Fibroblast of skin of right biceps (primary cell): ENCODE results near the gene NDRG4.

Experiments used
- DNase-seq: peaks from one replicate; pipeline ENCODE4 v3.0.0-alpha.2; 2013

Gene NDRG4, protein sequence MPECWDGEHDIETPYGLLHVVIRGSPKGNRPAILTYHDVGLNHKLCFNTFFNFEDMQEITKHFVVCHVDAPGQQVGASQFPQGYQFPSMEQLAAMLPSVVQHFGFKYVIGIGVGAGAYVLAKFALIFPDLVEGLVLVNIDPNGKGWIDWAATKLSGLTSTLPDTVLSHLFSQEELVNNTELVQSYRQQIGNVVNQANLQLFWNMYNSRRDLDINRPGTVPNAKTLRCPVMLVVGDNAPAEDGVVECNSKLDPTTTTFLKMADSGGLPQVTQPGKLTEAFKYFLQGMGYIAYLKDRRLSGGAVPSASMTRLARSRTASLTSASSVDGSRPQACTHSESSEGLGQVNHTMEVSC

GRCh38 chr16:58499615-58500351, at the start of gene NDRG4:
Gene NDRG4 (plus strand): TSS chr16:58500143. CDS start chr16:58500249, 106 bp downstream.
- peak; percentile 89 for DNase-seq

- no peak for DNase-seq
Measured at GRCh38 chr16:58450590-58450989, 49.4 kb upstream of the NDRG4 start.

GRCh38 chr16:58451265-58451689, 48.7 kb upstream of the NDRG4 start:
- DNase-seq = no peak

DNA sequence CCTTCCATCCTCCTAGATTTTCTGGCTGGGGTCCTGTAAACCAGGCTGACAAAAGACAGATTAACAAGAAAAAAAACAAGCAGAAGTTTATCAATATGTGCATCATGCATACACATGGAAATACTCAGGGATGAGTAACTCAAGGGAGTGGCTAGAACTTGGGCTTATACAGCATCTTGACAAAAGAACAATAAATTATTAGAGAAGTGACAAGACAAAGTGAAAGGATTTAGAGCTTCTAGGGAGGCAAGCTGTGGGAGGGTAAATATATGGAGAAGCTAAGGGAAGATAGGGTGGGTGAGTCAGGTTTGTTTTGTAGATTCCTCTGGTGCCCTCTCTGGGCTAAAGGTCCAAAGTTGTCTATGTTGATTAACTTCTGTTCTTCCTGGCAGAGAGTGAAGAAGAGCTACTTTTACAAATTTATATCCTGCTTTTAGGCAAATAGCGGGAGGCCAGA, 48.0 kb upstream of the NDRG4 start:
- peak; percentile 18 for DNase-seq

DNA sequence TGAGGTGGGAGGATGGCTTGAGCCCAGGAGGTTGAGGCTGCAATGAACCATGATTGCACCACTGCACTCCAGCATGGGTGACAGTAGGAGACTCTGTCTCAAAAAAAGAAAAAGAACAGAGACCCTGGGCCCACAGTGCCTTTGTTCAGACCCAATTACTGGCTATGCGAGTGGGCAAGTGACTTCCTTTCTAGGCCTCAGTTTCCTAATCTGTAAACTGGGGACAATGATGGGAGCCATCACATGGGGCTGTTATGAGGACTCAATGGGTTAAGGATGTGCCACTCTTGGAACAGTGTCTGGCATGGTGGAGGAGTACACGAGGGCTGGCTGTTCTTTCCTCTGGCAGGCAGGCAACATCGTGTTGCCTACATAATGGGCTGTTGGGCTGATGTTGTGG, 47.3 kb upstream of the NDRG4 start:
- DNase-seq = no peak

- no peak for DNase-seq
Measured at GRCh38 chr16:58454178-58454577, 45.8 kb upstream of the NDRG4 start.

DNA sequence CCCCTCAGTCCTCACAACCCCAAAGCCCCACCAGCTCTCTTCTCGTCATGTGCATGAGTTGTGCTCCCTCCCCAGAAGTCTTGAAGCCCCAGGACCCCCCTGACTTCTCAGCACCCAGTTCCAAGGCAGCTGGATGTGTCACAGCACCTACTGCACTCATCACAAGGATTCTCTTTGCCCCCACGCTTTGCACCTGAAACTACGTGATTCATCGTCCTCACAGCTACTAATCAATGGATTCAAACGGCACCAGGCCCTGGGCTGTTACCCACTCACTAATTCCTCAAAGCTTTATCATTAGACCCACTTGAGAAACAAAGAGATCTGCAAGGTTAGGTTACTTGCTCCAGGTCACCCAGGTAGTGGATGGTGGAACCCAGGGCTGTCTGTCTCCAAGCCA, 45.1 kb upstream of the NDRG4 start:
- DNase-seq = no peak

DNA sequence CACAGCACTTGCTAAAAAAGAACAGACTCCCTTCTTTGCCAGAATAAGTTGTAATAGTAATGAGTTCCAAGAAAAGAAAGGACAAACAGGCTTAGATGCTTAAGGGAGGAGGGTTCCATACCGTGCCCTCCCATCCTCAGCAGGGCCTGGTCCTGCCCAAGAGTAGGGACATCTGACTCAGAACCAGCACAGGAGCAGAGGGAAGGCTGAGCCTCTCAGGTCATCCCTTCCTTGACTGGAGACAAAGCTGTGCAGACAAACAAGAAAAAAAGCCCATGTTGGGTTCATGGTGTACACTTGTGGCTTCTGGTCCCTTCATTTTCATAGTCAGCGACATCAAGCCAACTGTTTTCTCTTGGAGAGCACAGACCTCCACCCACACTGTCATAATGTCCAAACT, 44.2 kb upstream of the NDRG4 start:
- DNase-seq = no peak

DNA sequence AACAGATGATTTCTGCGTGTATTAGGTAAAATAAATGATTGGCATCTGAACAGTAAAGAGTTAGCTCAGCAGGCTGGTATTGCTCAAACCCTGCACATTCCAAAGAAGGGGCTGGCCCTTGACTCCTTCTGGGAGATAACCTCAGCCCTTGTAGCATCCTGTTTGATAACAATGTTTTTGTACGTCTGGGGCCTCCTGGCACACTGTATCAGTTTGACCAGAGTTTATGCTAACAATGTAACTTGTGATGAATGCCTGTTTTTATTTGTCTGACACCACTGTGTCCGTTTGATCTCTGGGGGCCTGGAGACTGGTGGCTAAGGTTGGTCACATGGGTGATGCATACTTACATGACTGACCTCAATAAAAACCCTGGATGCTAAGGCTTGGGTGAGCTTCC, 43.8 kb upstream of the NDRG4 start:
- DNase-seq = no peak

GRCh38 chr16:58458606-58459343, 41.2 kb upstream of the NDRG4 start:
- no peak for DNase-seq

DNA sequence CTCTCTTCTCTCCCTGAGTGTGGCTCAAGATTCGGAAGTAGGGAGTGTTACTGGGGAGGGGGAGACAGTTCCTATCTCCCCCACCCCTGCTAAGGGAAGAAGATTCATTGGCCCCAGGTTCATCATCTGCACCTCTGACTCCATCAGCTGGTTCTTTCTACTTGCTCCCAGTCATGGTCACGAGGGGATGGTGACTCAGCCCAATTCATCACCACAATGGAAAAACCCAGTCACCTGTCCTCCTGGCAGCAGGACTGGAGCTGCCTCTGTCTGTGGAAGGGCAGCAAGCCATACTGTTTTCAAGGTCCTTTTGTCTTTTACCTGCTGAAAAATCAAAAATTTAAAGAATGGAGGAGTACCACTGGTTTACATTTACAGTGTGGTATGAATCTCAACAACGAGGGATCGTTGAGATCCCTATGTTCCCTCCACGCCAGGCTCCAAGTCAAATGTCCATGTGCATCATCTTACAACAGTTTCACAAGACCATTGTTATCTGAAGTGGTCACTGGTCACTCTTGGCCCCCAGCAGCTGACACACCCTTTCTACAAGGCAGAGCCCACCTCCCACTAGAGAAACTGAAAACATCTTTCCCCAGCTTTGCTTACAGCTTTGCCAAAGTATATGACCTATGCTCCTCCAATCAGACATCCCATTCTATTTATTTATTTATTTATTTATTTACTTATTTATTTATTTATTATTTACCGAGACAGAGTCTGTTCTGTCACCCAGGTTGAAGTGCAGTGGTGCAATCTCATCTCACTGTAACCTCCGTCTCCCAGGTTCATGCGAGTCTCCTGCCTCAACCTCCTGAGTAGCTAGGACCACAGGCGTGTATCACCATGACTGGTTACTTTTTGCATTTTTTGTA, 40.4 kb upstream of the NDRG4 start:
- peak; percentile 31 for DNase-seq

DNA sequence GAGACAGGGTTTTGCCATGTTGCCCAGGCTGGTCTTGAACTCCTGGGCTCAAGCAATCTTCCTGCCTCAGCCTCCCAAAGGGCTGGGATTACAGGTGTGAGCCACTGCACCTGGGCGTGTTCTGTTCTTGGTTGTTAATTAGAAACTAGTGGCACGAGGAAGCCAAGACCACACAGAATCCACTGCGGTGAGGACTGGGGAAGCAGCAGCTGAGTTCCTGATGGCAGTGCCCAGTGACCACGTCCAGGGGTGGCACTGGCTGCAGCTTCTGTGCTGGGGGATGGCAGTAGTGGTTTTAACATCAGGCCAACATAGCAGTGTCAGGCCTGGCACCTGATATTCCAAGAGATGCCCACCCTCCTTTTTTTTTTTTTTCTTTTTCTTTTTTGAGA, 39.7 kb upstream of the NDRG4 start:
- no peak for DNase-seq

- DNase-seq = no peak
Measured at GRCh38 chr16:58461056-58461455, 38.9 kb upstream of the NDRG4 start.

- no peak for DNase-seq
Measured at GRCh38 chr16:58461640-58462039, 38.3 kb upstream of the NDRG4 start.

- DNase-seq = no peak
Measured at GRCh38 chr16:58462089-58462488, 37.9 kb upstream of the NDRG4 start.

GRCh38 chr16:58462499-58462996, 37.4 kb upstream of the NDRG4 start:
- DNase-seq = no peak

GRCh38 chr16:58462997-58463941, 36.7 kb upstream of the NDRG4 start:
- DNase-seq = no peak

- no peak for DNase-seq
Measured at GRCh38 chr16:58464047-58464915, 35.7 kb upstream of the NDRG4 start.

- DNase-seq = no peak
Measured at GRCh38 chr16:58464916-58465731, 34.8 kb upstream of the NDRG4 start.
